Aorta (tissue), 5 donors: ENCODE measurements around the gene FAM53A. TPM values are rescaled to one million over a fixed set of nuclear protein-coding genes. Genes with fewer than 3 reads are reported as not detected.
"Not testable (repeated sequence)": the region's sequence is repeated elsewhere in the genome, so short reads cannot be mapped to it uniquely, and the experiment has no call there.

Experiments used
- ATAC-seq: fragments of 200-7000 bp; cut with Tn5 transposase; one replicate; pipeline ENCODE4 v1.9.1; 2022; ENCODE audit warnings: moderate library complexity; ENCODE audit not compliant: low FRiP score
- DNase-seq, 2 donors: peaks; one replicate each; pipeline ENCODE4 v3.0.0-alpha.2; 2020
- H3K27ac ChIP-seq, 2 donors: one replicate each; pipeline ENCODE4 v1.5.1; 2013; ENCODE audit warnings: low read length in 2 of 2, mild to moderate bottlenecking in 2 of 2, moderate library complexity in 2 of 2, control low read depth in 1 of 2, inconsistent platforms in 1 of 2, low read depth in 1 of 2
- H3K27me3 ChIP-seq, 2 donors: one replicate each; pipeline ENCODE4 v1.6.1; 2013; ENCODE audit warnings: control low read depth in 1 of 2, low read length in 1 of 2, mild to moderate bottlenecking in 1 of 2, moderate library complexity in 1 of 2; ENCODE audit not compliant: insufficient read depth in 2 of 2, control insufficient read depth in 1 of 2
- H3K36me3 ChIP-seq, 2 donors: one replicate each; pipeline ENCODE4 v1.6.1; 2013; ENCODE audit warnings: control low read depth in 1 of 2, low read length in 1 of 2, mild to moderate bottlenecking in 1 of 2; ENCODE audit not compliant: insufficient read depth in 2 of 2, control insufficient read depth in 1 of 2
- H3K4me1 ChIP-seq, 2 donors: one replicate each; pipeline ENCODE4 v1.6.1; 2013; ENCODE audit warnings: low read length in 2 of 2, control low read depth in 1 of 2, mild to moderate bottlenecking in 1 of 2, moderate library complexity in 1 of 2; ENCODE audit not compliant: insufficient read depth in 2 of 2, control insufficient read depth in 1 of 2
- H3K4me3 ChIP-seq, 2 donors: one replicate each; pipeline ENCODE4 v1.5.1; 2013; ENCODE audit warnings: low read length in 2 of 2, control low read depth in 1 of 2, mild to moderate bottlenecking in 1 of 2
- H3K9me3 ChIP-seq: one replicate; pipeline ENCODE4 v1.6.1; 2013; ENCODE audit warnings: mild to moderate bottlenecking, low read length; ENCODE audit not compliant: control insufficient read depth
- WGBS, 2 donors: extraction: QIAGEN DNeasy Blood & Tissue Kit; methylation state at CpG; one replicate each; pipeline ENCODE4 v1.1.7; 2013; 5-methylcytosine and 5-hydroxymethylcytosine counted together
- intact Hi-C, 2 donors: fragments of 100-400 bp; cut with DNase I; formaldehyde crosslinking; loops; one replicate each; pipeline versions ENCODE4 v1.14.2 to v1.15.0; 2022
- polyA plus RNA-seq, 2 donors: library from polyadenylated mRNA; stranded (reverse); fragments of 200-250 nt; gene quantifications; one replicate each; pipeline ENCODE4 v1.2.3, GENCODE V29; 2013
- total RNA-seq, 2 donors: library from RNA; stranded (reverse); fragmentation: NEBNext Ultra II Directional; extraction: Animal tissue kit (Norgen Biotek cat#: 25700); gene quantifications; one replicate each; pipeline ENCODE4 v1.2.1, GENCODE V29; 2021
- donor health status: healthy with polysubstance abuse.
- donor health status: Bipolar disorder and iron deficiency.
- donor health status: DM: no; HTN: no; CAD: no.
- donor health status: DM: no; HTN: no; CAD: no.
- donor health status: DM: yes; HTN: yes; CAD: no.

The FAM53A gene
- total and polyA plus RNA-seq, 4 donors: 0.77 to 1.9 (median 1.5) TPM; not detected in 1

GRCh38 chr4:1711571-1712215 lies 27.6 kb upstream of the FAM53A start:
- Histone ChIP-seq H3K4me1 (no peaks in the 10 kb centered on the region), H3K9me3 (no peaks in the 10 kb centered on the region), H3K27me3 (no peaks in the 10 kb centered on the region), H3K27ac (peak overlapping the region; percentile 21 to 77), H3K4me3 (peak overlapping the region; percentile 72 to 92), H3K36me3 (no peaks in the 10 kb centered on the region)
- DNase-seq: peak; percentile 78 to 82
- peak; percentile 50 for ATAC-seq
- intact Hi-C loops: loop anchor here in 1 of 2 donors (10.0 kb wide), 1 partner anchor 667 kb away; no protein-coding TSS in a partner anchor
- WGBS, 2 donors: 0 to 1% methylated on average over 78 to 85 of the region's 85 CpGs

DNA sequence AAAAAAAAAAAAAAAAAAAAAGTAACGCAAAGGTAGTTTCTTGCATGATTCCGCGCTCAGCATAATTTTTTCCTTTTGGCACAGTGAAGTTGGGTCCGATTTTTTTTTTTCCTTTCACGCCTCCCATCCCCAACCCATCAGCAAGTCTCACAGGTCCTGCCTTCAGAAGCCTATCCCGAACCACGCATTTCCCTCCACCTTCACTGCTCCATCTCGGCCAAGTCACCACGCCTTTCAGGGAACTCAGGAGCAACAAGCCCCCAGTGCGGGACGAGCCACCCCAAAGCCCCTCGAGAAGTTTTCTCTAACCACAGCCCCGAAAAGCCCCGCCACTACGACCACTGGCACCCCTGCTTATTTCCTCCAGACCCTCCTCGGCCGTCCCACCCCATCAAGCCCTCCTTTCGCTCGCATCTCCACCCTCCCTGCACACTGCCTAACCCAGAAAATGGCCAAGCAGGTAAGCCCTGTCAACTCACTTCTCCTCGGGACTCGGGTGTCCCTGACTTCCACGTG lies 27.0 kb upstream of the FAM53A start:
- WGBS, 2 donors: 8 to 11% methylated on average over 22 of the region's 22 CpGs
- intact Hi-C loops: loop anchor here in 1 of 2 donors (10.0 kb wide), 1 partner anchor 666 kb away; no protein-coding TSS in a partner anchor
- Histone ChIP-seq H3K4me3 (peak overlapping the region; percentile 72 to 92), H3K36me3 (no peaks in the 10 kb centered on the region), H3K4me1 (no peaks in the 10 kb centered on the region), H3K27me3 (no peaks in the 10 kb centered on the region), H3K27ac (peak overlapping the region; percentile 21 to 77), H3K9me3 (no peaks in the 10 kb centered on the region)
- ATAC-seq (no peak), DNase-seq (peak in 1 of 2 donors; percentile 74)

GRCh38 chr4:1708581-1708980 lies 24.5 kb upstream of the FAM53A start:
- intact Hi-C loops: no loop called here
- Histone ChIP-seq H3K4me3 (no peak overlapping the region), H3K36me3 (peaks cover 0 to 2% of the 10 kb centered on the region in 2 donors), H3K27me3 (no peaks in the 10 kb centered on the region), H3K4me1 (no peaks in the 10 kb centered on the region), H3K27ac (no peak overlapping the region), H3K9me3 (no peaks in the 10 kb centered on the region)
- DNase-seq: no peak
- no peak for ATAC-seq
- 30 to 32% methylated on average over 1 of the region's 1 CpG for WGBS, 2 donors

DNA sequence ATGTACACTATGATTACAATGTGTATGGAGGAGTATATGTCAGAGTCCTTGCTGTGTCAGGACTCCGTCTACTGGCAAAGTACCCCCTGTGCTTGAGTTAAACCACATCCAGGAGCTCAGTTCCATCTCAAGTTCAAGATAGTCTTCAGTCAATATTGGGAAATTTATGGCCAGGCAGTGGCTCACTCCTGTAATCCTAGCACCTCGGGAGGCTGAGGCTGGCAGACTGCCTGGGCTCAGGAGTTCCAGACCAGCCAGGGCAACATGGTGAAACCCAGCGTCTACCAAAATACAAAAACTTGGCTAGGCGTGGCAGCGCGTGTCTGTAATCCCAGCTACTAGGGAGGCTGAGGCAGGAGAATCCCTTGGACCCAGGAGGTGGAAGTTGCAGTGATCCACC lies 22.2 kb upstream of the FAM53A start:
- no peak overlapping the region for H3K27ac ChIP-seq
- no peaks in the 10 kb centered on the region for H3K9me3 ChIP-seq
- no peak for ATAC-seq
- H3K4me3 ChIP-seq: no peak overlapping the region
- H3K4me1 ChIP-seq: no peaks in the 10 kb centered on the region
- peak in 1 of 2 donors; percentile 30 for DNase-seq
- H3K27me3 ChIP-seq: no peaks in the 10 kb centered on the region
- intact Hi-C loops: no loop called here
- H3K36me3 ChIP-seq: peaks cover 0 to 3% of the 10 kb centered on the region in 2 donors
- WGBS, 2 donors: 89 to 94% methylated on average over 6 of the region's 6 CpGs

- H3K9me3 ChIP-seq: no peaks in the 10 kb centered on the region
- no peaks in the 10 kb centered on the region for H3K27me3 ChIP-seq
- ATAC-seq: no peak
- peaks cover 0 to 3% of the 10 kb centered on the region in 2 donors for H3K36me3 ChIP-seq
- no peak overlapping the region for H3K4me3 ChIP-seq
- DNase-seq: peak in 1 of 2 donors; percentile 55
- H3K4me1 ChIP-seq: no peaks in the 10 kb centered on the region
- WGBS, 2 donors: 95 to 96% methylated on average over 6 of the region's 6 CpGs
- no peak overlapping the region for H3K27ac ChIP-seq
- intact Hi-C loops: no loop called here
Observed at GRCh38 chr4:1705732-1706131, 21.6 kb upstream of the FAM53A start.

GRCh38 chr4:1703867-1704266 lies 19.8 kb upstream of the FAM53A start:
- ATAC-seq (no peak), DNase-seq (peak in 1 of 2 donors; percentile 12)
- H3K4me1 ChIP-seq: no peaks in the 10 kb centered on the region
- H3K9me3 ChIP-seq: no peaks in the 10 kb centered on the region
- intact Hi-C loops: no loop called here
- H3K27ac ChIP-seq: no peak overlapping the region
- 85 to 100% methylated on average over 1 of the region's 1 CpG for WGBS, 2 donors
- H3K36me3 ChIP-seq: peaks cover 3 to 5% of the 10 kb centered on the region in 2 donors
- no peak overlapping the region for H3K4me3 ChIP-seq
- H3K27me3 ChIP-seq: no peaks in the 10 kb centered on the region

- H3K36me3 ChIP-seq, H3K27ac ChIP-seq, DNase-seq, ATAC-seq, H3K4me3 ChIP-seq, intact Hi-C loops, H3K27me3 ChIP-seq, H3K4me1 ChIP-seq, H3K9me3 ChIP-seq: not testable (repeated sequence)
- 88 to 90% methylated on average over 8 of the region's 8 CpGs for WGBS, 2 donors
Observed at GRCh38 chr4:1701671-1702070, 17.6 kb upstream of the FAM53A start.

DNA sequence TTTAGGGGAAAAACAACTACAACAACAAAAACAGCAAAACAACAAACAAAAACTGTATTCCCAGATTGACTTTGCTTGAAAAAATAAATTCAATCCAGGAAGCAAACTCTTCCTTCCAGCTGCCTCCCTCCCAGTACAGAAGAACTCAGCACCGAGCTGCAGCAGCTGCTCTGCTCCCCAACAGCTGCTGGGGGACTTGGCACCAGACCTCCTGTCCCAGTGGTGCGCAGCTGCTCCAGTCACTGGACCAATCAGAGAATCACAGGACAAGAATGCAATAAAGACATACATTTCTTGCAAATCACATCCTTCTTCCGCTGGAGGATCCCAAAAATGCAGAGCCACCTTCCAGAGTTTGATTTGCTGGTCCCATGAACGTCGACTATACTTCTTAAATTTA lies 11.8 kb upstream of the FAM53A start:
- H3K27ac ChIP-seq: no peak overlapping the region
- no peaks in the 10 kb centered on the region for H3K9me3 ChIP-seq
- H3K4me3 ChIP-seq: no peak overlapping the region
- ATAC-seq (no peak), DNase-seq (peak in 1 of 2 donors; percentile 51)
- intact Hi-C loops: no loop called here
- H3K36me3 ChIP-seq: peaks cover 4 to 5% of the 10 kb centered on the region in 2 donors
- no peaks in the 10 kb centered on the region for H3K27me3 ChIP-seq
- WGBS, 2 donors: 77 to 82% methylated on average over 5 of the region's 5 CpGs
- no peaks in the 10 kb centered on the region for H3K4me1 ChIP-seq
